ENCODE measurements around the gene PEX6. TPM values are rescaled to one million over a fixed set of nuclear protein-coding genes. Genes with fewer than 3 reads are reported as not detected.
"Not testable (repeated sequence)": the region's sequence is repeated elsewhere in the genome, so short reads cannot be mapped to it uniquely, and the experiment has no call there.

Gene PEX6
- total RNA-seq, 2 donors from 2014 or later = 7.9 to 13.8 TPM

- ATAC-seq = no peak
- peak overlapping the region; percentile 77 to 92 for H3K27ac Mint-ChIP-seq
- no peaks in the 10 kb centered on the region for H3K9me3 Mint-ChIP-seq
- peaks cover 13 to 18% of the 10 kb centered on the region in 2 donors for H3K36me3 Mint-ChIP-seq
- no peak for DNase-seq (ENCODE audit: low spot score in 2 of 2)
Observed at GRCh38 chr6:43011207-43011606, 32.2 kb upstream of the PEX6 start.

GRCh38 chr6:43009124-43009523 is 30.1 kb upstream of the PEX6 start:
- peak overlapping the region in 1 of 2 donors; percentile 72 for H3K27ac Mint-ChIP-seq

GRCh38 chr6:43007126-43007525 is 28.1 kb upstream of the PEX6 start:
- H3K36me3 Mint-ChIP-seq = peaks cover 0 to 8% of the 10 kb centered on the region in 2 donors
- peak overlapping the region; percentile 13 to 44 for H3K27ac Mint-ChIP-seq
- no peak for DNase-seq (ENCODE audit: low spot score in 2 of 2)
- H3K9me3 Mint-ChIP-seq = no peaks in the 10 kb centered on the region
- no peak for ATAC-seq

More at GRCh38 chr6:43009124-43009523, 30.1 kb upstream of the PEX6 start:
- Mint-ChIP-seq H3K36me3 (peaks cover 13 to 24% of the 10 kb centered on the region in 2 donors), H3K9me3 (no peaks in the 10 kb centered on the region)
- DNase-seq (ENCODE audit: low spot score in 2 of 2) = peak in 1 of 2 donors; percentile 24
- ATAC-seq = no peak

GRCh38 chr6:43006251-43006650 is 27.3 kb upstream of the PEX6 start:
- no peaks in the 10 kb centered on the region for H3K9me3 Mint-ChIP-seq
- no peak for ATAC-seq
- peaks cover 0 to 6% of the 10 kb centered on the region in 2 donors for H3K36me3 Mint-ChIP-seq
- no peak for DNase-seq (ENCODE audit: low spot score in 2 of 2)
- H3K27ac Mint-ChIP-seq = no peak overlapping the region

GRCh38 chr6:43005844-43006243 is 26.9 kb upstream of the PEX6 start:
- Mint-ChIP-seq H3K27ac (no peak overlapping the region), H3K9me3 (no peaks in the 10 kb centered on the region), H3K36me3 (peaks cover 0 to 6% of the 10 kb centered on the region in 2 donors)
- ATAC-seq (no peak), DNase-seq (ENCODE audit: low spot score in 2 of 2) (no peak)

- ATAC-seq (no peak), DNase-seq (ENCODE audit: low spot score in 2 of 2) (no peak)
- Mint-ChIP-seq H3K36me3 (peaks cover 0 to 6% of the 10 kb centered on the region in 2 donors), H3K9me3 (no peaks in the 10 kb centered on the region), H3K27ac (no peak overlapping the region)
Observed at GRCh38 chr6:43001843-43002242, 22.9 kb upstream of the PEX6 start.

GRCh38 chr6:42998205-42998604 is 19.2 kb upstream of the PEX6 start:
- not testable (repeated sequence) for ATAC-seq; H3K27ac Mint-ChIP-seq; DNase-seq (ENCODE audit: low spot score in 2 of 2); H3K36me3 Mint-ChIP-seq; H3K9me3 Mint-ChIP-seq

- no peak for DNase-seq (ENCODE audit: low spot score in 2 of 2)
- Mint-ChIP-seq H3K36me3 (no peaks in the 10 kb centered on the region), H3K9me3 (no peaks in the 10 kb centered on the region), H3K27ac (no peak overlapping the region)
- ATAC-seq = no peak
Observed at GRCh38 chr6:42996513-42996912, 17.5 kb upstream of the PEX6 start.

GRCh38 chr6:42993445-42993844 is 14.5 kb upstream of the PEX6 start:
- DNase-seq (ENCODE audit: low spot score in 2 of 2) (no peak), ATAC-seq (no peak)
- Mint-ChIP-seq H3K36me3 (no peaks in the 10 kb centered on the region), H3K9me3 (no peaks in the 10 kb centered on the region), H3K27ac (no peak overlapping the region)

- no peak for ATAC-seq
- Mint-ChIP-seq H3K36me3 (peaks cover 7 to 11% of the 10 kb centered on the region in 2 donors), H3K9me3 (no peaks in the 10 kb centered on the region), H3K27ac (peak overlapping the region in 1 of 2 donors; percentile 57)
- DNase-seq (ENCODE audit: low spot score in 2 of 2) = no peak
Observed at GRCh38 chr6:42989923-42990322, 10.9 kb upstream of the PEX6 start.

GRCh38 chr6:42988486-42989020 is 9.6 kb upstream of the PEX6 start:
- ATAC-seq (no peak), DNase-seq (ENCODE audit: low spot score in 2 of 2) (no peak)
- peak overlapping the region; percentile 4 to 50 for H3K27ac Mint-ChIP-seq
- H3K36me3 Mint-ChIP-seq = peaks cover 13% of the 10 kb centered on the region in 2 donors
- no peaks in the 10 kb centered on the region for H3K9me3 Mint-ChIP-seq

GRCh38 chr6:42987533-42988451 is 8.8 kb upstream of the PEX6 start:
- H3K36me3 Mint-ChIP-seq = peaks cover 13% of the 10 kb centered on the region in 2 donors
- H3K27ac Mint-ChIP-seq = peak overlapping the region; percentile 4 to 92
- no peaks in the 10 kb centered on the region for H3K9me3 Mint-ChIP-seq
- ATAC-seq (no peak), DNase-seq (ENCODE audit: low spot score in 2 of 2) (no peak)

GRCh38 chr6:42984924-42985475 is 6.0 kb upstream of the PEX6 start:
- DNase-seq (ENCODE audit: low spot score in 2 of 2) = peak in 1 of 2 donors; percentile 20
- Mint-ChIP-seq H3K27ac (peak overlapping the region; percentile 92 to 98), H3K9me3 (no peaks in the 10 kb centered on the region), H3K36me3 (peaks cover 13% of the 10 kb centered on the region in 2 donors)
- ATAC-seq = no peak

GRCh38 chr6:42984001-42984923 is 5.3 kb upstream of the PEX6 start, which contains the start of gene PPP2R5D:
Gene PPP2R5D (plus strand): TSS chr6:42984570. CDS start chr6:42984678, 108 bp downstream.
- H3K9me3 Mint-ChIP-seq = no peaks in the 10 kb centered on the region
- H3K36me3 Mint-ChIP-seq = peaks cover 13% of the 10 kb centered on the region in 2 donors
- DNase-seq (ENCODE audit: low spot score in 2 of 2) = peak; percentile 94 to 97
- peak; percentile 85 to 94 for ATAC-seq
- H3K27ac Mint-ChIP-seq = peak within 1 kb of the TSS; percentile 92 to 98

GRCh38 chr6:42981836-42982235 is 2.9 kb upstream of the PEX6 start:
- peaks cover 18 to 22% of the 10 kb centered on the region in 2 donors for H3K36me3 Mint-ChIP-seq
- no peaks in the 10 kb centered on the region for H3K9me3 Mint-ChIP-seq
- DNase-seq (ENCODE audit: low spot score in 2 of 2) = no peak
- no peak for ATAC-seq
- peak overlapping the region in 1 of 2 donors; percentile 1 for H3K27ac Mint-ChIP-seq

- ATAC-seq (peak; percentile 34 to 50), DNase-seq (ENCODE audit: low spot score in 2 of 2) (no peak)
- Mint-ChIP-seq H3K36me3 (peaks cover 11 to 16% of the 10 kb centered on the region in 2 donors), H3K9me3 (no peaks in the 10 kb centered on the region), H3K27ac (peak overlapping the region; percentile 90 to 93)
Observed at GRCh38 chr6:42979523-42980177, 669 bp upstream of the PEX6 start.
